ENCODE data around the gene JMJD8. TPM values are rescaled to one million over a fixed set of nuclear protein-coding genes. Genes with fewer than 3 reads are reported as not detected.
"Not testable (repeated sequence)": the region's sequence is repeated elsewhere in the genome, so short reads cannot be mapped to it uniquely, and the experiment has no call there.

JMJD8 gene
- total RNA-seq, 1 donor from 2014 or later, result 52.2 TPM

- Mint-ChIP-seq H3K9me3 (ENCODE audit: low read depth) (no peaks in the 10 kb centered on the region), H3K27ac (peak within 1 kb of the TSS; percentile 54), H3K4me3 (ENCODE audit: low read depth) (peak within 1 kb of the TSS; percentile 74), H3K36me3 (ENCODE audit: insufficient read depth) (no peaks in the 10 kb centered on the region), H3K4me1 (ENCODE audit: low read depth) (peaks cover 9% of the 10 kb centered on the region), H3K27me3 (peaks cover 8% of the 10 kb centered on the region)
- TF ChIP-seq, protein P1, sequence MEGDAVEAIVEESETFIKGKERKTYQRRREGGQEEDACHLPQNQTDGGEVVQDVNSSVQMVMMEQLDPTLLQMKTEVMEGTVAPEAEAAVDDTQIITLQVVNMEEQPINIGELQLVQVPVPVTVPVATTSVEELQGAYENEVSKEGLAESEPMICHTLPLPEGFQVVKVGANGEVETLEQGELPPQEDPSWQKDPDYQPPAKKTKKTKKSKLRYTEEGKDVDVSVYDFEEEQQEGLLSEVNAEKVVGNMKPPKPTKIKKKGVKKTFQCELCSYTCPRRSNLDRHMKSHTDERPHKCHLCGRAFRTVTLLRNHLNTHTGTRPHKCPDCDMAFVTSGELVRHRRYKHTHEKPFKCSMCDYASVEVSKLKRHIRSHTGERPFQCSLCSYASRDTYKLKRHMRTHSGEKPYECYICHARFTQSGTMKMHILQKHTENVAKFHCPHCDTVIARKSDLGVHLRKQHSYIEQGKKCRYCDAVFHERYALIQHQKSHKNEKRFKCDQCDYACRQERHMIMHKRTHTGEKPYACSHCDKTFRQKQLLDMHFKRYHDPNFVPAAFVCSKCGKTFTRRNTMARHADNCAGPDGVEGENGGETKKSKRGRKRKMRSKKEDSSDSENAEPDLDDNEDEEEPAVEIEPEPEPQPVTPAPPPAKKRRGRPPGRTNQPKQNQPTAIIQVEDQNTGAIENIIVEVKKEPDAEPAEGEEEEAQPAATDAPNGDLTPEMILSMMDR (IDR thresholded peaks at IDR 0.05; ENCODE audit: unreplicated experiment), result no peak
- peak; percentile 90 for DNase-seq (ENCODE audit: low spot score, unreplicated experiment)
Measured at GRCh38 chr16:714558-715476, 30.7 kb upstream of the JMJD8 start, which contains the start of gene METRN. METRN (plus strand) TSS chr16:715118; CDS start chr16:715290, 172 bp downstream.

DNA sequence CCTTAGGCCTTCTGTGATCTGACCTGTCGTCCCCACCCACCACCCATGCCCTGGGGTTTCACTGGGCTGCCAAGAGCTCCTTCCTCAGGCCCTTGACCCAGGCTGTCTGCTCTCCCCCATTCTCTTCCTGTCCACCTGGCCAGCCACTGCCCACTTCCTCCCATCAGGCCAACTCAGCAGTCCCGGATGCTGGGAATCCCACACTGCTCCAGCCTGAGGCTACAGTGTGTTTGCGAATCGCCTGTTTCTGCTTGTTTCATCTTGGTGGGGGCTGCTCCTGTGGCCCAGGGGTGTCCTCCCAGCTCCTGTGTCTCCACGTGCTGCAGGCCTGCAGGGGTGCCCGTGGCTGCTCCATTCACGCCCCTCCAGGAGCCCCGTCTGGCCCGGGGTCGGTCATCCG is 29.9 kb upstream of the JMJD8 start:
- peak overlapping the region; percentile 46 for H3K4me3 Mint-ChIP-seq (ENCODE audit: low read depth)
- TF ChIP-seq, protein P1 (IDR thresholded peaks at IDR 0.05; ENCODE audit: unreplicated experiment), result no peak
- H3K4me1 Mint-ChIP-seq (ENCODE audit: low read depth), result peaks cover 6% of the 10 kb centered on the region
- peaks cover 14% of the 10 kb centered on the region for H3K27me3 Mint-ChIP-seq
- DNase-seq (ENCODE audit: low spot score, unreplicated experiment), result no peak
- no peaks in the 10 kb centered on the region for H3K36me3 Mint-ChIP-seq (ENCODE audit: insufficient read depth)
- no peak overlapping the region for H3K27ac Mint-ChIP-seq
- H3K9me3 Mint-ChIP-seq (ENCODE audit: low read depth), result no peaks in the 10 kb centered on the region

GRCh38 chr16:712740-713250 is 28.7 kb upstream of the JMJD8 start:
- TF ChIP-seq, protein P1 (IDR thresholded peaks at IDR 0.05; ENCODE audit: unreplicated experiment), result peak; percentile 48
- not testable (repeated sequence) for H3K4me1 Mint-ChIP-seq (ENCODE audit: low read depth); H3K36me3 Mint-ChIP-seq (ENCODE audit: insufficient read depth); DNase-seq (ENCODE audit: low spot score, unreplicated experiment); H3K9me3 Mint-ChIP-seq (ENCODE audit: low read depth)
- peaks cover 26% of the 10 kb centered on the region for H3K27me3 Mint-ChIP-seq
- H3K27ac Mint-ChIP-seq, result peak overlapping the region; percentile 69
- peak overlapping the region; percentile 36 for H3K4me3 Mint-ChIP-seq (ENCODE audit: low read depth)

DNA sequence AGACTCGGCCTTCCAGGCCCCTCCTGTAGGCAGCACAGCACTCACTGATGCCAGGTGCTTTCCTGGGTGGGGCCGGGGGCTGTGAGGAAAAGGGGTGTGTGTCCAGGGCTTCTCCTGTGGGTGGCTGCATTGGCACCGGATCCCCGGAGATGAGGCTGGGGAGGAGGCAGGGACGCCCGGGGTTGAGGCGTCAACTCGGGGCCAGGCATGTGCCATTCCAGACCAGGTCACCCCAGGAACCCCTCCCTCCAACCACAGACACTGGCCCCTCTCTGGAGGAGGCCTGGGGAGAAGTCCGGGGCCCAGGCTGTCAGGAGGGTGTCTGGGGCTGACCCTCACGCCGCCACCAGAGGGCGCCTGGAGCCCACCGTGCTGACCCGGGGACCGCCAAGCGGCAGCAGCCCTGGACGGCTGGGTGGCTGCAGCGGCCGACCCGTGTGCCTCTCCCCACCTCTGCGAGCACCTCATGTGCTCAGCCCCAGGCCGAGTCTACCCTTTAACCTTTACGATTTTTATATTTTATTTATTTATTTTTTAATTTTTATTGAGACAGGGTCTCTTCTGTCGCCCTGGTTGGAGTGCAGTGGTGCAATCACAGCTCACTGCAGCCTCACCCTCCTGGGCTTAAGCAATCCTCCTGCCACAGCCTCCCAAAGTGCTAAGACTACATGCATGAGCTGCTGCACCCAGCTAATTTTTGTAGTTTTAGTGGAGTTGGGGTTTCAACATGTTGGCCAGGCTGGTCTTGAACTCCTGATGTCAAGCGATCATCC is 27.6 kb upstream of the JMJD8 start:
- TF ChIP-seq, protein P1 (IDR thresholded peaks at IDR 0.05; ENCODE audit: unreplicated experiment), result peak; percentile 97
- DNase-seq (ENCODE audit: low spot score, unreplicated experiment), result peak; percentile 81
- no peaks in the 10 kb centered on the region for H3K9me3 Mint-ChIP-seq (ENCODE audit: low read depth)
- peaks cover 4% of the 10 kb centered on the region for H3K4me1 Mint-ChIP-seq (ENCODE audit: low read depth)
- H3K27me3 Mint-ChIP-seq, result peaks cover 34% of the 10 kb centered on the region
- H3K27ac Mint-ChIP-seq, result no peak overlapping the region
- no peaks in the 10 kb centered on the region for H3K36me3 Mint-ChIP-seq (ENCODE audit: insufficient read depth)
- H3K4me3 Mint-ChIP-seq (ENCODE audit: low read depth), result no peak overlapping the region

DNA sequence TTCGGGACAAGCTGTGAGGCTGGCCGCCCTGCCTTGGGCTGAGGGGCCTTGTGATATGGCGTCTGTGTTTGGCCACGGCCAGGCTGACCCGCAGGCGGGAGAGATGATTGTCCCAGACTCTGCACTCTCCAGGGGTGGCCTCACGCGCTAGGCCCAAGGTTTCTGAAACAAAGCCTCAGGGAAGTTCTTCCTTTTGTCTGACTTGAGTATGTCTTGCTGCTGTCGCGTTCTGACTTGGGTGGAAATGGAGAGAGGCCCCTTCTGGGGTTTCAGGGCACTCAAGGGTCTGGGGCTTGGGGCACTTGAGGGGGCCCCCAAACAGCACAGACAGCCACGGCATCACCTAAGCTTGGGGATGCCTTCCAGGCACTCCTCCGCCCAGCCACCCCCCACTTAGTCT is 26.9 kb upstream of the JMJD8 start:
- H3K9me3 Mint-ChIP-seq (ENCODE audit: low read depth), result no peaks in the 10 kb centered on the region
- no peaks in the 10 kb centered on the region for H3K36me3 Mint-ChIP-seq (ENCODE audit: insufficient read depth)
- H3K27ac Mint-ChIP-seq, result no peak overlapping the region
- H3K4me1 Mint-ChIP-seq (ENCODE audit: low read depth), result no peaks in the 10 kb centered on the region
- DNase-seq (ENCODE audit: low spot score, unreplicated experiment), result no peak
- H3K4me3 Mint-ChIP-seq (ENCODE audit: low read depth), result no peak overlapping the region
- peaks cover 40% of the 10 kb centered on the region for H3K27me3 Mint-ChIP-seq
- TF ChIP-seq, protein P1 (IDR thresholded peaks at IDR 0.05; ENCODE audit: unreplicated experiment), result no peak

Data from progenitor cell of endocrine pancreas (in vitro differentiated cells).